Stimulated activated CD4-positive, alpha-beta T cell treated with anti-CD3 and anti-CD28 coated beads, TNF-alpha, amount 100 ng/mL, for 1 hour (primary cell): ENCODE data around the gene KRT83.
"Not testable (repeated sequence)": the region's sequence is repeated elsewhere in the genome, so short reads cannot be mapped to it uniquely, and the experiment has no call there.

Experiments used
- DNase-seq, 3 donors: peaks; one replicate each; pipeline ENCODE4 v3.0.0-alpha.2; 2020; ENCODE audit warnings: low read depth in 3 of 3, low spot score in 1 of 3

Gene KRT83

GRCh38 chr12:52287816-52288805 is 33.1 kb downstream of the KRT83 start:
- not testable (repeated sequence) for DNase-seq

DNA sequence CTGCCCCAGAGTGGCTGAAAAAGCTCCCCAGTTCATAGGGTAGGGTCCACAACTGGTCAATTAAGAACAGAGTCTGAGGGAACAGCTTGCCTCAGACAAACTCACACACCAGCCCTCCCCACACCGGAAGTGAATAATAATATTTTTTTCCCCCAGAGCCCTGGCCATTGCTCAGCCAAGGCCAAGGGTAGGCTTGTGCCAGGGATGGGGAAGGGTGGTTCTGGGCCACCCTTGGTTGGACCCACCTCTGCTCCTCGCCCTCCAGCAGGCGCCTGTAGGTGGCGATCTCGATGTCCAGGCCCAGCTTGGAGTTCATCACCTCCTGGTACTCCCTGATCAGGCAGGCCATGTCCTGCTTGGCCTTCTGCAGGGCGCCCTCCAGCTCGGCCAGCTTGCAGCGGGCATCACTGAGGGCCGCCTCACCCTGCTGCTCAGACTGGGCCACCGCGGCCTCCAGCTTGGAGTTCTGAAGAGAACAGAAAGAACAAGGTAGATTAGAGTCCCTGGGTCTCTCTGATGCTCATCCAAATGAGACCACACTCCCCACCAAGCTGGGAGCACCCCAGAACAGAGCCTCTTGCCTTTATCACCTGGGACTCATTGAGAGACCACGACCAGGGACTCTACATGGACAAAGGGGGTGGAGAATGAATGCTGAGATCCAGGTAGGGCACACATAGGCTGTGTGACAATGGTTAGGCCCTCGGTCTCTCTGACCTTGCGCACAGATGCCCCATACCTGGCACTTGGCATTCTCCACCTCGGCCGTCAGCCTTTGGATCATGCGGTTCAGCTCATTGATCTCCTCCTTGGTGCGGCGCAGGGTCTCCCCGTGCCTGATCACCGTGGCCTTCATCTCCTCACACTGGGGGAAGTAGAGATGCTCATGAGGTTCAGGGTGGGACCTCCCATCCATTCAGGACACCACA is 34.1 kb downstream of the KRT83 start:
- DNase-seq: not testable (repeated sequence)

DNA sequence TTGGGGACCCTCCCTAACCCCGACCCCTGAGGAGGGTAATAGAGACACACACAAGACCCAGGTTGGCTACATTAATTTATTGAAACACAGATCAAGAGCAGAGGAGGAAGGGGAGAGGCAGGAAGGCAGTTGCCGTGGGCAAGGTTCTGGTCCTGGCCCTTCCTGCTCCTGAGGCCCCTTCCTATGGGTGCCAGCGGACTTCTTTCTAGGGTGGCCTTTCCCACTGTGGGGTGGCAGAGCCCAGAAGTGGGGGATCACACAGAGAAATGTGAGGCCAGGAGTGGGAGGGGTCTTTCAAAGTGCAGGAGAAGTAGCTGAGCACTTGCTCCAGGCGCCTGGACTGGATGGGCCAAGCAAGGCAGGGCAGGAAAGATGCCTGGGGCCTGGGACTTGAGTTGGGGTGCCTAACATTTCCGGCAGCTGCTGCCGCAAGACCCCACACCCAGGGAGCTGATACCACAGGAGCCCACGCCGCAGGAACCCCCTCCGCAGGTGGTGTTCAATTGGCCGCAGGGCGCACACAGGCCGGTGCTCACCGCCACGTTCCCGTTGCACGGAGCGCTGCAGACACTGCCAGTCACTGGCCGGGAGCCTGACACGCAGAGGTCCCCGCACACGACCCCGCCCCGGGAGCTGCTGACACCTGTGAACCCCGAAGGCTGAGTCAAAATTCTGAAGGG is 35.2 kb downstream of the KRT83 start:
- DNase-seq: no peak

DNA sequence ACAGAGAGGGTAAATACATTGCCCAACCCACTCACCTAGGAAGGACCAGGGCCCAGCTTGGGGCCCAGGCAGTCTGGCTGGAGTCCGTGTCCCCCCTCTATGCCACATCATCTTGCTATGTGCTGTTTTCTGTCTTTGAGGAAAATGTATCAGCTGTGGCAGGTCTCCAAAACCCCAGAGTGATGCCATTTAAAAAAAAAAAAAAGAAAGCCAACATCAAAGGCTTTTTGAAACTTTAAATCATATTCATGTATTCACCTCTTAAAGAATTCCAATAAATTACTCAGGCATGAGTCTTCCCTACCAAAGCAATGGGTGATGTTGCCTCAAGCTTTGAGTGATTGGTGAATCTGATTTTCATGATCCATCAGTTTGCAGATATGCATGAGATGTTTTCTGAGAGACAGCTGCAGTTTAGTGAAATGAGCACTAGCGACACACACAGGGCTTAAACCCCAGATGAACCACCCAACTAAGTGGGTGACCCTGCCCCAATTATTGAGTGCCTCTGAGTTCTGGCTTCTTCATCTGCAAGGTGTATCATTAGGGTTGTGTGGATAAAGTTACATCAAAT is 35.9 kb downstream of the KRT83 start:
- no peak for DNase-seq

- DNase-seq: no peak
These were observed 36.5 kb downstream of the KRT83 start for GRCh38 chr12:52284562-52285171.

DNA sequence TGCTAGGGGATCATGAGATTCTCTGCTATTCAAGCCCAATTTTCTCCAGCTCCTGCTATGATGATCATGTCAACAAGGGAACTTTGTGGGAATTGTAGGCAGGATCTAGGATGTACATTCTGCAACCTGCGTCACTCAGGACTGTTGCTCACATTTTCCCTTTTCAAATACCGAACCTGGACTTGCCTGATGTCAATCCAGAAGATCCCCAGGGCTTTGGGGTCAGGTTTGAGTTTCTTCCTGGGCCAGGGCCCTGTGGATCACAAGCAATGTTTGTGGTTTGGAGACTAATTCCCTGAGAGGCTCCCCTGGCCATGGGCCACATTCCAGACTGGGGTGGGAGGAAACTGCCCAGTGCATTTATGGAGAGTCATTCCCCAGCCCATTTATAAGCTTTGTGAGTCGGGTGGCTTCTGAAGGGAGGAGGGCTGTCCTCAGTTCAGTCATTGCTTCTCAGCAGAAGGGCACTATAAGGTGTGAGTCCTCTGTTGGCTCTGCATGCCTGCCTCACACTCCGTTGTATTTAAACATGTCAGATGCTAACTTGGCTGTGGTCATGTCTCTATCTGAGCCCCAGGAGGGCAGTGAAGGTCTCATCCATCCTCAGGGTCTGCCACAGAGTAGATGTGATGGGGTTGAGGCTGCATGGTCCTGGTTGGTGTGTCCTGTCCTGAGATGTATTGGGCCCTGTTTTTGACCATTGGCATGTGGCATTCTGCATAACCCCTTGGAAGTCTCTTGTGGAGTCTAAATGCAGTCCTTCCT is 40.2 kb downstream of the KRT83 start:
- no peak for DNase-seq

- no peak for DNase-seq
These were observed 40.8 kb downstream of the KRT83 start for GRCh38 chr12:52280319-52280795.

- DNase-seq: no peak
These were observed 41.5 kb downstream of the KRT83 start for GRCh38 chr12:52279422-52280318.

GRCh38 chr12:52278575-52279421 is 42.4 kb downstream of the KRT83 start:
- peak; percentile 26 to 72 (median 40) for DNase-seq

- no peak for DNase-seq
These were observed 43.5 kb downstream of the KRT83 start for GRCh38 chr12:52277486-52278245.

DNA sequence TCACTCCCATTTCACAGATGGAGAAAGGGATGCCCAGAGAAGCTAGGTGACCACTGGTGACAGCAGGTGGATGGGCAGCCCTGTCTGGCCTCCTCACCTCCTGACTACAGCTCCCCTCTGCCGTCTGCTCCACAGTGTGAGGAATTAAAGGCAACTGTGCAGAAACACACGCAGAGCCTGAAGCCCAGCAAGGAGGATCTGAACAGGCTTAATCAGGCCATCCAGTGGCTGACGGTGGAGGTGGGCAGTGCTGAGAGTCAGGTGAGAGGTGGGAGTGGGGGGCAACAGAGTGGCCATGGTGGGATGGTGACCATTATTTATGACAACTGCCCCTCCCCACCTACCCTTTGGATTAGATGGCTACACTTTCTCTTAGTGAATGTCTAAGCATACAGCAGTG is 45.5 kb downstream of the KRT83 start:
- no peak for DNase-seq

DNA sequence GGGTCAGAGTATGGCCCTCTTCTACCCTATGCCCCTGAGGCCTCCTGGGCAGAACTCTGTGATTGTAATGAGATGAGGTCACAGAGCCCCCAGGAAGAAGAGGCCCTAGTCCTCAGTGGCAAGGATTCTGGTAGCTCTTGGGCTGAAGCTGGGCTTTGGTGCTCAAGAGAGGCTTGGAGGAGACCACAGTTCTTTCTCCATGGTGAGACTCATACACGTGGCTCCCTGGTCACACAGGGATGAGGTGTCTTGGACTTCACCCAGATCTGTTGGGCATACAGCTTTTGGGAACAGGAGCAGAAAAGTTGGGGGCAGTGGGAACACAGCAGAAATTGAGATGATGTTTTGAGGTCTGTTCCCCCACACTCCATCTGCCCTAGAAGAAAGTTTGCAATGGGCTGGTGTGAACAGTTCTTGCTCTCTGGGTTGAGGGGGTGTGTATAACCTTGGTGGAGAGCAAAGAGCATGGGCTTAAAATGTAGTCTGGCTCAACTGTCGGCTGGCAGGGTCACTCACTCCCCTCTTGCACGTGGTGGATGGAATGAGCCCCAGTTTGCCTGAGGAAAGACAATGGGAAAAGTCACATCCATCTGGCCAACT is 46.6 kb downstream of the KRT83 start, which contains the start of gene KRT86:
Gene KRT86, plus strand, starts transcription at position 125 of the 600 bp plus-strand sequence. CDS start 27,272 bp downstream, outside the sequence.
- DNase-seq: no peak

DNA sequence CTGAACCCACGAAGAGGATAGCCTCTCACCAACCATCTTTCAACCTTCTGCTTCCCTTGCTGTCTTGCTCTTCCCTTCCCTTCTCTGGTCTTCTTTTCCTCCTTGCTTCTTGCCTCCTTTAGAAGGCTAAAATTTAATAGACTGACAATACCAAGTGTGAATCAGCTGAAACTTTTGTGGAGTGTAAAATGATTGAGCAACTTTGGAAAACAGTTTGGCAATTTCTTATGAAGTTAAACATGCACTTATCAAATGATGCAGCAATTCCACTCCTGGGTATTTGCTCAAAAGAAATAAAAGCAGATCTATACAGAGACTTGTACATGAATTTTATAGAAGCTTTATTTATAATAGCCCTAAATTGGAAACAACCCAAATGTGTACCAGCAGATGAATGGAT is 50.0 kb downstream of the KRT83 start:
- no peak for DNase-seq

DNA sequence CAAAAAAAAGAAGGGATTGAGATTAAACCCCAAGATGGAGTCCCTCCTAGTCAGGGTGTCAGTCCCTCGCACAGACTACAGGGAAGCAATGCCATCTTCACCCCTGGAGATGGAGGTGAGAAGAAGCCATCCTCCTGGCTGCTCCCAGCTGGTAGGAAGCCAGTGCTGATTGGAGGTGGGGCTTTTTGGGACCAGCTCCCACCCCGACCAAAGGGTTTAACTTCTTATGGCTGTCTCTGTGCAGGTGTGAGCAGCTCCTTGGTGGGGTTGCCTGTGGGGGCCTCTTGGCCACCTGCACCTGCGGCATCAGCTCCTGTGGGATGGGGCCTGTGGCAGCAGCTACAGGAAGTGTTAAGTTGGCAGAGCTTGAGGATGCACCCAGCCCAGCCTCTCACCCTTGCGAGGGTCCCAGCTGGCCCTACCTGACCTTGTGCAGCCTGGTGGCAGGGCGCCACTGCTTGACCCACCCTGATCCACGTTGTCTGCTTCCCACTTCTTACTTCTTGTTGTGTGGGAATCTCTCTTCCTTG is 50.6 kb downstream of the KRT83 start:
- no peak for DNase-seq

DNA sequence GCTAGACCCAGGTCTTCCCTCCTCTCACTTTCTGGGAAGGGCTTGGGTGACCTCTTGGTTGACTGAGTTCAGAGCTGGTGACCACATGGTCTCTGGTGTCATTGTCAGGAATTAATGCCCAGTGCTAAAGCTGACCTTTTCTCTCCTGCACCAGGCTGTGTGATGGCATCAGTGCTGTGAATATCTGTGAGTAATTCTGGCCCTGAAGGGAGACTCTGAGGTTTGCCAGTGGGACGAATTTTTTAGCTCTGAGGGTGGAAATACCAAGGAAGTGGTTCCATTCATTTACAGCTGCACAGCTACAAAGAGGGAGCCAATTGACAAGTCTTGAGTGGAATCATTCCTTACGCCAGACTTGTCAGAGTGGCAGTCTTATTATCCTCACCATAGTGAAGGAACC is 53.0 kb downstream of the KRT83 start:
- no peak for DNase-seq

GRCh38 chr12:52267699-52268098 is 53.5 kb downstream of the KRT83 start:
- DNase-seq: no peak
